NAMALWA (cell line): Measurements from ENCODE around the gene NPC1.

ENCODE experiments used
- DNase-seq: peaks from one replicate; pipeline ENCODE4 v3.0.0-alpha.2; 2015; ENCODE audit warnings: low spot score

The NPC1 gene

DNA sequence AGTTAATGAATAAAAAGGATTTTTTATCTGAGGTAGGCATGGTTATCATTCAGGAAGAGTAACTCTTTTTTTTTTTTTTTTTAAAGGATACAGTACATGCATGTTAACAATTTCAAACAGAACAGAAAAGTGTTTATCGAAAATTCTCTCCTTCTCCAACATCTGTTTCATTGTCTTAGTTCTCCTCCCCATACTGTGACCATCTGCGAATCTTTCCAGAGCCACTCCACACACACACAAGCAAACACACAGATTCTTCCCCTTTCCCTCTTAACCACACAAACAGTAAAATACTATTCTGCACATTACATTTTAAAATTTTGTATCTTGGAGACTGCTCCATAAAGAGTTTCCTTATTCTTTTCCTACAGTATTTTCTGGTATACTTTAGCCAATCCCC lies 38.0 kb downstream of the NPC1 start:
- no peak for DNase-seq

DNA sequence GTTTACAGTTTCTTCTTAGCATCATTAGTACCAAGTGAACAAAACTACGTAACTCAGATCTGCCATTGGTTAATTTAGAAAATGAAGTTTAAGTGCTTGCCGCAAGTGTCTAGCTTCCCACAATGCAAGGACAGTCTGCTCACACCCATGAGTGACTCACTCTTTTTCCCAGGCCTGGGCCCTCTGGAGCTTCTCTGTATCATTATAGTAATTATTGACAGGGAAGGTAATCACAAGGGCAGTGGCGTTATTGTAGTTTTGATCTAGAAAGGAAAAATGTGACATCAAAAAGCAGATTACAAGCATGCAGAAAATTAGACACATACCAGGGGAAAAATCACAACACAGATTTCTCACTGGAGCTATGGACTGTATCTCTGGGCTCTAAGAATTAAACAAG lies 38.5 kb downstream of the NPC1 start:
- DNase-seq: no peak

DNA sequence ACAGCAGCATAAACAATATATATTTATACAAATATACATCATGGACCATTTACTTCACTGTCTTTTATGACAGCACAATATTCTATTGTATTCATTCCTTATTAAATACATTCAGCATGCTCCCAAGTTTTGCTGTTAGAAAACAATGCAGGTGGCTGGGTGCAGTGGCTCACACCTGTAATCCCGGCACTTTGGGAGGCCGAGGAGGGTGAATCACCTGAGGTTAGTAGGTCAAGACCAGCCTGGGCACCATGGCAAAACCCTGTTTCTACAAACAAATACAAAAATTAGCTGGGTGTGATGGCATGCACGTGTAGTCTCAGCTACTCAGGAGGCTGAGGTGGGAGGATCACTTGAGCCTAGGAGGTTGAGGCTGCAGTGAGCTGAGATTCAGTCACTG lies 39.0 kb downstream of the NPC1 start:
- DNase-seq: no peak

DNA sequence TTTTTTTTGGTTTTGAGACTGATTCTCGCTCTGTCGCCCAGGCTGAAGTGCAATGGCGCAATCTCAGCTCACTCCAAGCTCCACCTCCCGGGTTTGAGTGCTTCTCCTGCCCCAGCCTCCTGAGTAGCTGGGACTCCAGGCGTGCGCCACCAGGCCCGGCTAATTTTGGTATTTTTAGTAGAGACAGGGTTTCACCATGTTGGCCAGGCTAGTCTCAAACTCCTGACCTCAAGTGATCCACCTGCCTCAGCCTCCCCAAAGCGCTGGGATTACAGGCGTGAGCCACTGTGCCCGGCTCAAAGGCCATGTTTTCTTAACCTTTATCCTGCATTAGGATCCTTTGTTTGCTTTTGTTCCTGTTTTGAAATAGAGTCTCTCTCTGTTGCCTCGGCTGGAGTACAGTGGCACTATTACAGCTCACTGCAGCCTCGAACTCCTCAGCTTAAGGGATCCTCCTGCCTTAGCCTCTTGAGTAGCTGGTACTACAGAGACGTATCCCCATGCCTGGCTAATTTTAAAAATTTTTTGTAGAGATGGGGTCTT lies 41.0 kb downstream of the NPC1 start:
- DNase-seq: no peak

DNA sequence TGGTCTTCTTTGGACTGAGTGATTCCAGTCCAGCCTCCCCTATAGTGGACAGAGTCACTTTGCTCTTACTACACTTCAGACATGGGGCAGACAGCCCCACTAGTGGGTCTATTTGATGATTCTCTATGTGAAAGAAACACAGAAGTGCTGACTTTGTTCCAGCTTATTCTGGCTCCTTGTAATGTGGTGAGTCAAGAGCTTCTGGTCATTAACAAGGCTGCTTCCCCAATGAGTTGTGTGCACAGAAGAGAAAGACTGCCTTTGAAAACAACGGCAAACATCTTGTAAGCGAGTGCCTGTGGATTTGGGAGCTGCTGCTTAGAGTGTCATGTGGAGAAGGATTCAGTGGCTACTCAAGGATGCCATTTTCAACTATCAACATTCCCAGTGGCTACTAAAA lies 43.8 kb downstream of the NPC1 start:
- no peak for DNase-seq

DNA sequence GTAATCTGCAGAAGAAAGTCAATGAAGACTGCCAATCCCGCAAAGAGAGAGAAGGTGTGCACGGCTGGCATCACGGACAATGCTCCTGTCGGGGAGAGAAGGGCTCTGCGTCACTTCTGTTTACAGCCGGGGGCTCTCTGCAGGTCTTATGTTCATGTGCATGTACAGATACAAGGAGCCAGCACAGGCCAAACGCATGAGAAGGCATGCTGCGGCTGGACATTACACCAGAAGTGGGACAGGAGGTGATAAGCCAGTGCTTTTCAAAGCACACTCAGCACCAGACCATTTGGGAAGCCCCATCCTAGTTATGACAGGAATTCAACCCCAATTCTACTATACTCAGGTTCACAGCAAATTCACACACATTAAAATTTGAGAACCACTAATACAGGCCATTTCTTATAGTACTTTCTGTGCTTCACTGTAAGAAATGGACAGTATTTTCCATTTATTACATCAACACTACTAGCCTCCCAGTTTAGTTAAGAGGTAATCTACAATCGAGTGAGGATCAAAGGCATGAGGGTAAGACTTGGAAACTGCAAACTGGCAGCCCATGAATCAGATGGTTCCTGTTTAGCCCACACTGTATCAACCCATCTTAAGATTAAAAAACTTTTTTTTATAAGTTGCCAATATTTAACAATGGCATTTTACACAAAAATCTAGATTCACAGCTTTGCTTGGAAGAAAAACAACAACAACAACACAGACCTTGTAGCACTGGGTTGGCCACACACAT lies 44.8 kb downstream of the NPC1 start:
- DNase-seq: no peak

DNA sequence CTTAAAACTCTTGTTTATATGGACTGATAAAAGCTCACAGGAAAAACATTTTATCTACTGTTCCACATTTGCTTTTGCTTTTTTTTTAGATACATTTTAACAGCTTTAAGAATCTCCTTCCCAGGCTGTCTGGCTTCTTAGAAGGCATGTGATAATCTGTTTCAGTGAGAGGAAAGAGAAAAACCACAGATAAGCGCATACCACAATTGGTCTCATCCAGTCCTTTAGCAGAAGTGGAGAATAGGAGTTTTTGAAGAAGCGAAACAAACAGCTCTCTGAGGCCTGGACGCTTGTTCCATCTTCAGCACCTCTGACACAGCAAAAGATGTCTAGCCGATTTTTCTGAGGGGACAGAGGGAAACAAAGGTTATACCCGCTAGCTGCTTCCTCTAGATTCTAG lies 45.4 kb downstream of the NPC1 start:
- no peak for DNase-seq

DNA sequence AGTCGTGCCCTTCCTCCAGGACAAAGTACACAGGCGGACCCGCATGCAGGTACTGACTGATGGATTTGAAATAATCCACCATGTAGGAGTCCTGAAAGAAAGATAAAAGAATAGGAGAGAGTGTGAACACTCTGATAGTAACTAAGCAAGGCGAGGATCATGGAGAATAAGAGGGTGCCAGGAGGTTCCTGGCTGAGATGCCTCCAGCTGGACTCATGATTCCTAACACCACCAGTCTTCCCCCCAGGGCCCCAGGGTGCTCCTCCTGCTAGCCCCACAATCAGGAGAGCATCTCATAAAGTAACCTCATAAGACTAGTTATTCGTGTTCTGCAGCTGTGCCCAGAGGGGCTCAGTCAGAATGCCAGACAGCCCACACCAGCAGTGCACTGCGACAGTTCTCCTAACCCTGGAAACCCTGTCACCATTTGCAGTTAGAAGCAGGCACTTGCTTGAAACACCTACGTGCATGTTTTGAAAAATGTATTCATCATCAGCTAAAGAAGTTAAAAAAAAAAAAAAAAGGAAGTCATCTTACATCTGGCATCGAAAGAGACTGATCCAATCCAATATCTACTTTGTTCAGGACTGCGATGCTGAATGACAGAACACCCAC lies 46.3 kb downstream of the NPC1 start:
- DNase-seq: no peak

DNA sequence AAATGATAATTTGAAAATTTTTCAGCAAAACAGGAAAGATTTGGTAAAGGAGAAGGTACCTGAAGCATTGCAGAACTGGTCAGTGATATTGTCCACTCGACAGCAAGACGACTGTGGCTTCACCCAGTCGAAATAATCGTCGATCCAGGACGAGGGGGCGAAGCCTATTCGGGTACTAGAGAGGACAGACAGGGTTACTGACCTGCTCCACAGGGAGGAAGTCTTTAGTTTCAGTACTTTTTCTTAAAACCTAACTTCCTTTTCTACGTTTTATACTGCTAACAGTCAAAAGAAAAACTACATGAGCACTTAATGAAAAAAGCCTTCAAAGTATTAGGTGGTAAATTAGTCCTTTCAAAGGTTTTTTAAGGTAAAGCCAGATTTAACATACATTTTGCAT lies 47.0 kb downstream of the NPC1 start:
- DNase-seq: no peak

DNA sequence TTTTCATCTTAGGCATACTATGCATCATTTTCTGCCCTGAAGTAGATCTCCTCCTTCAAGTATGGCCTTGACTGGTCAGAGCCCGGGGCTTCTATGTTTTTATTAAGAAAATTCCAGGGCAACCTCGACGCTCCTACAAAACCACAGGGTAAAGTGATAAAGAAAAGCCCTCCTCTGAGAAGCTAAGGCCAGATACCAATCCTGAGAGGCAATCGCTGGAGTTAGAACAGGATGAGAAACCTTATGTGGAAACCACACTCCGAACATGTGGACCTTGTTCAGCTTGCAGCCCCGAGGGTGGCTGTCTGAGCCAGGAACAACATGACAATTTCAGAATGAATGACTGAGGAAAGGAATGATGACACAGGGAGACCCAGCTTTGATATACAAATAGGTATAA lies 47.4 kb downstream of the NPC1 start:
- no peak for DNase-seq

DNA sequence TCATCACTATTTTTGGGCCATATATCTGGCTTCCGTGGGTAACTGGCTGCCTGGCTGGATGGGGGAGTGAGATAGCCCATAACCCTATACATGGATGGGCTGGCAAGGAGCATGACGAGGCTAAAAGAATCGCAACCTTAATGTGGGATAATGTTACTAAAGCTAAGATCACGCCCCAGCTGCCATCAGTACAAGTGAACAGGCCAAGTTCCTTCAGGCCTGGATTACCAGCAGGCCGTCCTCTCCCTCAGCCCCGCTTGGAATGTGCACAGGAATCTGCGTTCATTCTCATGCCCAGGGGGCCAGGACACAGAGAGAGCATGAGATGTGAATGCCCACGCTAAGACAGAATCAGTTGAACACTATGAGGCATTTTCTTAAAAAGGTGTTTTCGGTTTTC lies 48.3 kb downstream of the NPC1 start:
- no peak for DNase-seq

DNA sequence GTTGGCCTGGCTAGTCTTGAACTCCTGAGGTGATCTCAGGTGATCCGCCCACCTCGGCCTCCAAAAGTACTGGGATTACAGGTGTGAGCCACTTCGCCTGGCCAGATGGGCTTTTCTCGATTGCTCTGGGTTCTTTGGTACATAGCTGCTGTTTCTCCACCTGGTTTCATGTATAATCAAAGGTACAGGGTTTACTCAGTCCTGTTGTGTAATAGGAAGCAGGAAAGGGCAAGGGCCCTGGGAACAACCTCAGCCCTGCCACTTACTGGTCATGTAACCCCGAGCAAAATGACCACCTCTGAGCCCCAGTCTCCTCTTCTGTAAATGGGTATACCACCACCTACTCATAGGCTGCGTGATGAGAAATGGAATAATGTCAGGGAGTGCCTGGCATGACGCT lies 49.0 kb downstream of the NPC1 start:
- DNase-seq: no peak

DNA sequence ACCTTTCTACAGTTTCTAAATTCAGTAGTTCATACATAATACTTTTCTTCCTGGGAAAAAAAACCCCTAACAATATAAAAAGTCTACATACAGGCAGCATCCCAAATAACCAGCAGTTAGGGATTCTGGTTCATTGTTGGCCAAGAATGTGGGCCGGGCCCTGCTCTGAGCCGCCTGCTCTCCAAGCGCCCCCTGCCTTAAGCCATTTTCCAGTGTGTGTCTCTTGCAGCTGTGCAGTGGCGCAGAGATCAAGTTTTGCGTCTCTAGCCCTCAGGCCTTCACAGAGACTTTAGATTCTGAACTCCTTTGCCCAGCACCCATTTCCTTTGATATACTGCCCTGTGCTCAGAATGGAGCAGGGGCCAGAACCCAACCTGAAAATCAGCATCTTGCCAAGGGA lies 50.1 kb downstream of the NPC1 start:
- DNase-seq: no peak

DNA sequence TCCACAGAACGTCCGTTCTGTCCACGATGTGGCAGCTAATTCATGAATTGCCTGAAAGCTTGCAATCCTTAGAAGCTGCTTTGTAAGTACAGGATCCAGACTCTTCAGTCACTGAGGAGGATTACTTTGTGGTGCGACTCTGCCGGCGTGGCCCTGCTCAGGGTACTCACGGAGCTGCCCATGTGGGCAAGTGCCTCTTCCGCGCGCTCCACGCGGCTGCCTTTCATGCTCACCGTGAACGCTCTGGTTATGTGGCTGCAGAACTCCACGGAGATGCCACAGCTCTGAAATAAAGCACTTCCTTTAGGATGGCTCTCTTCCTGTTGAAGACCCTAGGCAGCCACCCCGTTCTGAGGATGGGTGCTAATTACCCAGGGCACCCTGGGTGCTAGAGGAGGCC lies 52.0 kb downstream of the NPC1 start:
- no peak for DNase-seq

DNA sequence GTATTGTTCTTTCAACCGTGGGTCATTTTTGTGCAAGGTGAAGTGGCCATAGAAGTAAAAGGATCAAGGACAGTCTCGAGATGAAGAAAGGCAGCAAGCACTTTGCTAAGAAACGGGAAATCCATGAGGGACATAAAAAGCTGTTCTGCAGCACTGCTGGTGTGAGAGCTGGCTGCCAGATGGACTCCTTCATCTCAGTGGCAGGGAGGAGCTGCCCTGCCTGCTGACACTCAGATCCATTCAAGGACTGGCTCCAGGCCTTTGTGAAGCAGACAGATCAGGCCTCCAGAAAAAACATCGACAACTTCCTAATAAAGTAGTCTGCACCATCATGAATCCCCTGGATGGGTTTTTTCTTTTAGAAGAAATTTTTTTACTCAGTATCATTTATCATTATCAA lies 53.5 kb downstream of the NPC1 start:
- DNase-seq: no peak

DNA sequence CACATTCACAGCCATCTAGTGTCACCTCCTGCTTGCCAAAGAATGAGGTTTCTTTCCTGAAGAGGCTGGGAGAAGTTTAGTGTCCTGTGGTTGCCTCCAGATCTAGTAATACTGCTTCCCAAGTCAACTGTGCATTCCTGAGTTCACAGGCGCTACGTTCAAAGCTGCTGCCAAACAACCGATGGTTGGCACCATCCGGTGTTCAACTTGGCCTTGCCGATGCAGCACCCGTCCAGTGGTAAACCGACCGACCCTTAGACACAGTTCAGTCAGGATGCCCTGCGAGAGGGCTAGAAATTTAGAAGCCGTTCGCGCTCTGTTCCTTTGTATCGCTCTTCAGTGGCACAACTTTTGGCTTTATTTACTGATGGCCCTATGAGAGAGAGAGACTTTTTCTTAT lies 54.4 kb downstream of the NPC1 start:
- DNase-seq: no peak

DNA sequence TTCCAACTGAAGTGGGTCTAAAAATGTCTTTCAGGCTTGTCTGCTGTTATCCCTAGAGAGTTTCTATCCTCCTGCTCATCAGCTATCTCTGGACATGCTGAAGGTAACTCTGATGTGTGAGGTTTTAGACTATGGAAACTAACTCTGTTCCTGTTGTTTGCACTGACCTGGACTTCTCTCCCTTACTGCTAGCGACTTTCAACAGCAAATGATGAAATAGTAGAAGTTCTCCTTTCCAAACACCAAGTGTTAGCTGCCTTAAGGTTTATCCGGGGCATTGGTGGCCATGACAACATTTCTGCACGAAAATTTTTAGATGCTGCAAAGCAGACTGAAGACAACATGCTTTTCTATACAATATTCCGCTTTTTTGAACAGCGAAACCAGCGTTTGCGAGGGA lies 56.1 kb downstream of the NPC1 start:
- DNase-seq: no peak

DNA sequence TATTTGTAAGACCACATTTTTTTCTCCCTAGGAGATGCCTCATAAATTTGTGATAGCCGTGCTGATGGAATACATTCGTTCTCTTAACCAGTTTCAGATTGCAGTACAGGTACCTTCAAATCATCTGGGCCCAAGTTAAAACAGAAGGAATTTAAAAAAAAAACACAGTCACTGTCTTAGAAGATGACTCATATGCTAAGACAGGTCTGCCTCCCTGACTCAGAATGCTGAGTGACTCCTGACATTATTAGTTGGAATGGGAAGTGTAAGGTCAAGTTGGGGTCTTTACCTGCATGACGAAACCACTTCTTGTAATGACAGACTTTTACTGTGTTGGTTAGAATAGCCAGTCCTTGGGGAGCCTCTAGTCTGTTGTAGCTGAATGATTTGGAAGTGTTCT lies 56.7 kb downstream of the NPC1 start:
- no peak for DNase-seq

DNA sequence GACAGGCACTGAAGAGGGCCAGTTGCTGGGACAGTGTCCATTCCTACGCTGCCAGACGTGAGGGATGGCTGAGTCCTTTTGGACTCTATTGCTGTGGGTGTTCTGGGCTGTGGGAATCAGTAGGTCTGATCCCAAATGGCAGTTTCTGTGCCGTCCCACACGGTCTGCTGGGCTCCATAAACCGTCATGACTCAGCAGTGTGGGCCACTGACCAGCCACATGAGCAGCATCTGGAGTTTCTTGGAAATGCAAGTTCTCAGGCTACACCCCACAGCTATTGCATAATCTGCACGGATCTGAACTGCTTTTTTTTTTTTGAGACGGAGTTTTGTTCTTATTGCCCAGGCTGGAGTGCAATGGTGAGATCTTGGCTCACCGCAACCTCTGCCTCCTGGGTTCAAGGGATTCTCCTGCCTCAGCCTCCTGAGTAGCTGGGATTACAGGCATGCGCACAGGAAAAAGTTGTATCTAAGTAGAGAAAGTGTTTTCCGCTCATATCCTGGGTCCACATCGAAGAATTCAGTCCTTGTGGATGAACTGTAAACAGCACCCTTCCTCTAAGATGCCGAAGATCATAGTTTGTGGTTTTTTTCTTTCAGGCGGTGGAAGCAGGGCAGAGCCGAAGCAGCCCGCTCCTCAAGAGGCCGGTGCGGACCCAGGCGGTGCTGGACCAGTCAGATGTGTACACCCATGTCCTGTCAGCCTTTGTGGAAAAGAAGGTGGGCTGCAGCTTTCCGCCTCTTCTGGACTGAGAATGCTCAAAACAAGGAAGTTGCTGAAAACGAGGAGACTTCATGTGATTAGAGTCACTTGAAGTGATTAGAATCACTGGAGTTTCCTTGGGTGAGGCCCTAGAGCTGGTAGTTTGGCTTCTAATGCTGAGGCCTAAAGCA lies 57.5 kb downstream of the NPC1 start:
- DNase-seq: no peak

DNA sequence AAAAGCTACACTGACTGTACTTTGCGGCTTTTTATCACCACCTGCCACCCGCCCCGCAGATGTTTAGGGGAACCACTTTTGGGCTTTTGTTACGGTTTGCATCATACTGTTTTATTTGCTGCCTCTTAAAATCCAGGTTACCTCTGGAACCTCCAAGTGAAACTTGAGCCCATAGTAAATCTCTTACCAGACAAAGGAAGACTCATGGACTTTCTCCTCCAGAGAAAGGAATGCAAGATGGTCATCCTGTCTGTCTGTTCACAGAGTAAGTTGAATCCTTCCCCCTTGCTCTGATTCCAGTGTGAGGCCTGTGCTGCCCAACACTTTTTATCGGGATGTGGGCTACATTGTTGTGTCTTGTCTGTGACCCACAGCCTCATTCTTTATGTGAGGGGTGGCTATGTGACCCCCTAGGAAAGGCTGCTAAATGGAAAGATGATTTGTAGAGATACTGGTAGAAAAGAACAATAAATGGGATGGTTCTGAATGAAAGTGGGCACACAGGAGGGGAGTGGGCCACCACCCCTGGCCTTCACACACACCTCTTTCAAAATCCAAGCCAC lies 59.7 kb downstream of the NPC1 start:
- DNase-seq: no peak

DNA sequence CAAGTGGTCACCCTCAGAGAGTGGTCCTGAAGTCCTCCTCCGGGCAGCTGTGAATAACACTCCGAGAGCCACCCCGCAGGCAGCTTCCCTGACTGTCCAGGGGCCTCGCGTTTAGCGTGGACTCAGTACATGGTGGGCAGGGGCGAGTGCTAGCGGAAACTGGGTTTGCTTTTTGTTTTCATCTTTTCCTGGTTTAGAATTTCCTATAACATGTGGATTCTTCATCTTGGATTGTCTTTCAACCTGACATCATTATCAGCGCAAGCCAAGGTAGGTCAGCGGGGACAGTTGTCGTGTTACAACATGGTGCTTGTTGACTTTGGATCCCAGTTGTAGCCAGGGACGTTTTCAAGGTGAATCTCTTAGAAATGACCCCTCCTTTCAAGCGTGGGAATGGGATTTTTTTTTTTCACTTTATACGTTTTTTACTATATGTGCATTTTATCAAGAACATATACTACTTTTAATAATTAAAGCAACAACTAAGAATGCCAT lies 62.0 kb downstream of the NPC1 start:
- DNase-seq: no peak

DNA sequence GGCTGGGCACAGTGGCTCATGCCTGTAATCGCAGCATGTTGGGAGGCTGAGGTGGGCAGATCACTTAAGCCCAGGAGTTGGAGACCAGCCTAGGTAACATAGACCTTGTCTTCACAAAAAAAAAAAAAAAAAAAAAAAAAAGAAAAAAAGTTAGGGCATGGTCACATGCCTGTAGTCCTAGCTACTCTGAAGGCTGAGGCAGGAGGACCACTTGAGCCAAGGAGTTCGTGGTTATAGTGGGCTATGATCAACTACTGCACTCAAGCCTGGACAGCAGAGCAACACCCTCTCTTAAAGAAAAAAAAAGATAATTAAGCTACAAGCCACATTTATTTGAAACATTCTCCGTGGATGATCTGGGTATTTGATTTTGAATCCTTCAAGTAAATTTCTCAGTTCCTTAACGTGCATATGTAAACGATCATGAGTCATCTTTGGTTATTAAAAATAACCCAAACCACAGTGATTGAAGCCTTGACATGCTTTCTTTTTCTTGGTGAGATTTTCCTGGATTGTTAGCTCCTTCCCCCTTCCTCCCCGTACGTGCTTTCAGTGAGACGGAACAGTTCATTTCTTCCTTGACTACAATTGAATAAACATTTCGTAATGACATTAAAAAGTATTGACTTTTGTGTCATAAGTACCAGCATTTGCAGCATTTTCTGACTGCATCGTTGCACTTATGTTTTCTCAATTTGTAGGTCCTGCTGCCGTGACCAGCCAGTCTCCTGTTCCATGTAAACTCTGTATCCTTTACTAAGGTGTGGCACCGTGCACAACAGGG lies 62.7 kb downstream of the NPC1 start:
- no peak for DNase-seq
